Kidney epithelial cell (primary cell): Measurements from ENCODE around the gene QRFP. TPM values are rescaled to one million over a fixed set of nuclear protein-coding genes. Genes with fewer than 3 reads are reported as not detected.
"Not testable (repeated sequence)": the region's sequence is repeated elsewhere in the genome, so short reads cannot be mapped to it uniquely, and the experiment has no call there.

Experiments used
- DNase-seq: peaks from one replicate; pipeline ENCODE4 v3.0.0-alpha.2; 2010; ENCODE audit warnings: low read depth
- H3K27me3 ChIP-seq: 2 replicates; pipeline ENCODE4 v1.6.0; 2011; ENCODE audit warnings: low read length; ENCODE audit not compliant: control insufficient read depth, insufficient read depth
- H3K36me3 ChIP-seq: 2 replicates; pipeline ENCODE4 v1.5.1; 2011; ENCODE audit warnings: low read length; ENCODE audit not compliant: control insufficient read depth, insufficient read depth
- H3K4me3 ChIP-seq: 2 replicates; pipeline ENCODE4 v1.5.1; 2011; ENCODE audit warnings: low read depth, mild to moderate bottlenecking, control low read depth, low read length
- total RNA-seq: library from RNA; depleted of rRNA; stranded (reverse); fragments of >200 nt; gene quantifications from 2 replicates; pipeline ENCODE4 v1.2.3, GENCODE V29; 2015
- TF ChIP-seq, protein P1 (sequence below): IDR thresholded peaks from 2 replicates; pipeline ENCODE4 v1.5.1; 2011; ENCODE audit warnings: mild to moderate bottlenecking, moderate library complexity, low read length, control low read depth, inconsistent platforms; ENCODE audit not compliant: insufficient read depth, poor library complexity, severe bottlenecking

The QRFP gene
- total RNA-seq, 1 donor from 2014 or later: not detected

DNA sequence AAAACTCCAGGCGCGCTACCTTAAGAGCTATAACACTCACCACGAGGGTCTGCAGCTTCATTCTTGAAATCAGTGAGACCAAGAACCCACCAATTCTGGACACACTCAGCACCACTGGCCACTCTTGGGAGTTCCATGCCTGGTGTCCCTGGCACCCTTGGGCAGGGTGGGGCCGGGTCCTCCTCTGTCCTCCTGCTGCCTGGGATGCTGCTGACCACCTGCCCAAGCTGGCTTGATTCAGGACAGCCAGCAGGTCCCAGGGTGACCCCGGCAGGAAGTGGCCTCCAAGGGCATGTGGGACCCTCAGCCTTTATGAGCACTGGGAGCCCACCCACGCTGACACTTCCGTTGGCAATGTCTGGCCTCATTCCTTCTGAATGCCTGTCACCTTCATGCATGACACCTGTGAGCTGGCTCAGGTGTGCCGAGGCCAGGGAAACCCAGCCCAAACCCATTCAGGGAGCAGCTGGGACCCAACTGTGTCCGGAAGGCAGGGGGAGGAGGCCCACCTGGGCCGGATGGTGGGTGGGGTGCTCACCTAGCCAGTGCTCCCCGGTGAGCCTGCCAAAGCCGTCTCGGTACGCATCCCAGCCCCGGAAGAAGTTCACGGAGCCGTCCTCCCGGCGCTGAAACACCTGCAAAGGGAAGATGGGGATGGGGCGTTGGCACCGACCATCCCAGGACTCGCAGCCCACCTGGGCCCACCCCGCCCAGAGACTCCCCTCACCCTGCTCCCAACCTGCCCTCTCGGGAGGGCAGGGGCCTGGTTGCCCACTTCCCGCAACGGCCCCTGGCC is 14.8 kb upstream of the QRFP start:
- TF ChIP-seq, protein P1, sequence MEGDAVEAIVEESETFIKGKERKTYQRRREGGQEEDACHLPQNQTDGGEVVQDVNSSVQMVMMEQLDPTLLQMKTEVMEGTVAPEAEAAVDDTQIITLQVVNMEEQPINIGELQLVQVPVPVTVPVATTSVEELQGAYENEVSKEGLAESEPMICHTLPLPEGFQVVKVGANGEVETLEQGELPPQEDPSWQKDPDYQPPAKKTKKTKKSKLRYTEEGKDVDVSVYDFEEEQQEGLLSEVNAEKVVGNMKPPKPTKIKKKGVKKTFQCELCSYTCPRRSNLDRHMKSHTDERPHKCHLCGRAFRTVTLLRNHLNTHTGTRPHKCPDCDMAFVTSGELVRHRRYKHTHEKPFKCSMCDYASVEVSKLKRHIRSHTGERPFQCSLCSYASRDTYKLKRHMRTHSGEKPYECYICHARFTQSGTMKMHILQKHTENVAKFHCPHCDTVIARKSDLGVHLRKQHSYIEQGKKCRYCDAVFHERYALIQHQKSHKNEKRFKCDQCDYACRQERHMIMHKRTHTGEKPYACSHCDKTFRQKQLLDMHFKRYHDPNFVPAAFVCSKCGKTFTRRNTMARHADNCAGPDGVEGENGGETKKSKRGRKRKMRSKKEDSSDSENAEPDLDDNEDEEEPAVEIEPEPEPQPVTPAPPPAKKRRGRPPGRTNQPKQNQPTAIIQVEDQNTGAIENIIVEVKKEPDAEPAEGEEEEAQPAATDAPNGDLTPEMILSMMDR: no peak
- Histone ChIP-seq H3K36me3 (no peaks in the 10 kb centered on the region), H3K27me3 (peaks cover 6% of the 10 kb centered on the region), H3K4me3 (no peak overlapping the region)
- no peak for DNase-seq

DNA sequence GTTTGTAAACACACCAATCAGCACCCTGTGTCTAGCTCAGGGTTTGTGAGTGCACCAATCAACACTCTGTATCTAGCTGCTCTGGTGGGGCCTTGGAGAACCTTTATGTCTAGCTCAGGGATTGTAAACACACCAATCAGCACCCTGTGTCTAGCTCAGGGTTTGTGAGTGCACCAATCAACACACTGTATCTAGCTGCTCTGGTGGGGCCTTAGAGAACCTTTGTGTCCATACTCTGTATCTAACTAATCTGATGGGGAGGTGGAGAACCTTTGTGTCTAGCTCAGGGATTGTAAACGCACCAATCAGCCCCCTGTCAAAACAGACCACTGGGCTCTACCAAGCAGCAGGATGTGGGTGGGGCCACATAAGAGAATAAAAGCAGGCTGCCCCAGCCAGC is 14.1 kb upstream of the QRFP start:
- H3K36me3 ChIP-seq, DNase-seq, H3K4me3 ChIP-seq, H3K27me3 ChIP-seq: not testable (repeated sequence)

DNA sequence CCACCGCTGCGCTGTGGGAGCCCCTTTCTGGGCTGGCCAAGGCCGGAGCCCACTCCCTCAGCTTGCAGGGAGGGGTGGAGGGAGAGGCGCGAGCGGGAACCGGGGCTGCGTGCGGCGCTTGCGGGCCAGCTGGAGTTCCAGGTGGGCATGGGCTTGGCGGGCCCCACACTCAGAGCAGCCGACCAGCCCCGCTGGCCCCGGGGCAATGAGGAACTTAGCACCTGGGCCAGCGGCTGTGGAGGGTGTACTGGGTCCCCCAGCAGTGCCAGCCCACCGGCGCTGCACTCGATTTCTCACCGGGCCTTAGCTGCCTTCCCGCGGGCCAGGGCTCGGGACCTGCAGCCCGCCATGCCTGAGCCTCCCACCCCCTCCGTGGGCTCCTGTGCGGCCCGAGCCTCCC is 13.4 kb upstream of the QRFP start:
- H3K4me3 ChIP-seq, DNase-seq, H3K36me3 ChIP-seq: not testable (repeated sequence)
- peaks cover 10% of the 10 kb centered on the region for H3K27me3 ChIP-seq

DNA sequence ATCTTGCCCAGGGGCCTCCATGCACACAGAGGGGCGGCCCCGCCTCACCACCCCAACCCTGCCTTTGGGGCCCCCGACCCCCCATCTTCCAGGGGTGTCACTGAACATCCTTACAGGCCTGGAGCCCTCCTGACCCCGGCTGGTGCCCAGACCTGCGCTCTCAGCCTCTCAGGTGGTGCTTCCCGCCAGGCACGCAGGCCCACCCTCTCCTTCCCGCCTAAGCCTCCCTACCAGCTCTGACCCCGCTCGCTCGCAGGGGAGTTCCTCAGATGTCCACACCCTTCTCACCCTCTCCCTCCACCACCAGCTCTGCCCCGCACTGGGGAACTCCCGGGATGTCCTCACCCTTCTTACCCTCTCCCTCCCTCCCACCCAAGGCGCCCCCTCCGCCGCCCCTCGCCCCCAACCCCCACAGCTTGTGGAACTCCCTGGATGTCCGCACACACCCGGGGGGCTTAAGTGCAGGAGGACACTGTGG is 12.3 kb upstream of the QRFP start:
- DNase-seq: no peak
- no peak overlapping the region for H3K4me3 ChIP-seq
- TF ChIP-seq, protein P1: no peak
- H3K27me3 ChIP-seq: peaks cover 8% of the 10 kb centered on the region
- H3K36me3 ChIP-seq: no peaks in the 10 kb centered on the region

DNA sequence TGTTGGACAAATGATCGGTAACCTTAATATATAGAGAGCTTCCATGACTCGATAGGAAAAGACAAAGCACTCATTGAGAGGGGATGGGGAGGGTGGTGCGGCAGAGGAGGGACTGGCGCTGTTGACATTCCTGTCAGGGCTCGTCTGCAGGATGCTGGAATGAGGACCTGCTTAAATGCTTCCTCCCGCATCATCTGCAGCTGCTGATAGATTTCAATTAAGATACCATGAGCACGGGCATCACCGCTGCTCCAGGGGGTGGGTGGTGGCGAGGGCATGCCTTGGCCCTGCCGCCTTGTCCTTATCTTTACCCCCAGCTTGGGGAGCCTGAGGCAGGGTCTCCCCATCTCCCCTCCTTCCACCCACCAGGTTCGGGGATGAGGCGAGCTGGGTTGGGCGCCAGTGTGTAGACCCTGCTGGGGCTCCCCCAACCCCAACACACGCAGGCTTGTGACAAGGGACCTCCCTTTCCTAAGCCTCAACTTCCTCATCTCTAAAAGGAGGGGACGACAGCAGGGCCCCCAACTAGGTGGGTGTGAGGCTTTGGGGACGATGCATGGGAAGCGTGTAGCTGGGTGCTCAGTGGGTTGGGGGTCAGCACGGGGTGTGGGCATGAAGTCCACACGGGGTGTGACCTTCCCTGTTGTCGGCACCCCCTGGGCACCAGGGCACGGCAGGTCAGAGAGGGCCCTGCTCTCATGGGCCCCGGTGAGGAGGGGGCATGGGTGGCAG is 11.7 kb upstream of the QRFP start:
- H3K4me3 ChIP-seq: no peak overlapping the region
- peaks cover 8% of the 10 kb centered on the region for H3K27me3 ChIP-seq
- H3K36me3 ChIP-seq: no peaks in the 10 kb centered on the region
- TF ChIP-seq, protein P1: no peak
- DNase-seq: no peak

DNA sequence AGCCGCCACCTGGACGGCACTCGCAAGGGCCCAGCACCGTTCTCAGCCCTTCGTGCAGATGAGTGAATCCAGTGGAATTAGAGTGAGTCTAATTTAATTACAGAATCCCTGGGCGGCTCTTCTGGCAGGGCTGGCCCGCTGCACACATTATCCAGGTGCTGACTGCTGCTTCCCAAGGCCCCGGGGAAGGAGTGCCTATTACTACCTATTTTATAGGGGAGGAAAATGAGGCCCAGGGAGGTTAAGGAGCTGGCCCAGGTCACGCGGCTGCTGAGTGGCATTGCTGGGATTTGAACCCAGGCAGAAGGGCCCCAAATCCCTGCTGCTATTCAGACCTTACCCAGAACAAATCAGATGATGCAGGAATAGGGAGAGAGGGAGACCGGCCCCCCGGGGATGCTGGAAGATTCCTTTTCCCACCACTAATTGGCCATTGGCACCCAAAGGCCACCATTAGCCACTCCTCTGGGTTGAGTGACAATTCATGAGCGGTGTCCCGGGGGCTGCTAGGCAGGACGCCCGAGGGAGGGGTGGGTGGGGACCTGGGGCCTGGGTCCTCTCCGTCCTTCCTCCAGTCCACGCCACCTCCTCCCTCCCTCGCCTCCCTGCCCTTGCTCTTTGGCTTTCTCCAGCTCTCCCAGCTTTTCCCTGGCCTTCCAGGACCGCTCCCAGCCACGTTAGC is 10.3 kb upstream of the QRFP start:
- TF ChIP-seq, protein P1: no peak
- DNase-seq: no peak
- Histone ChIP-seq H3K4me3 (no peak overlapping the region), H3K36me3 (no peaks in the 10 kb centered on the region), H3K27me3 (peaks cover 8% of the 10 kb centered on the region)
